Natural killer cell (primary cell): Measurements from ENCODE around the gene KCNMB2. TPM values are rescaled to one million over a fixed set of nuclear protein-coding genes. Genes with fewer than 3 reads are reported as not detected.

Source experiments
- ATAC-seq, 3 donors: fragments of 150-1000 bp in 2 of 3; fragments of 200-7000 bp in 1 of 3; cut with Tn5 transposase; 1 replicate in 1 of 3; 2 replicates in 2 of 3; pipeline ENCODE4 v1.10.0; 2021; ENCODE audit warnings: mild to moderate bottlenecking in 2 of 3, moderate library complexity in 2 of 3
- DNase-seq, 2 donors: peaks; one replicate each; pipeline versions ENCODE4 v3.0.0 to v3.0.0-alpha.2; 2013 to 2021; ENCODE audit warnings: mixed read lengths in 1 of 2
- H3K27ac ChIP-seq: one replicate; pipeline ENCODE4 v1.5.1; 2013; ENCODE audit warnings: mild to moderate bottlenecking, low read length
- H3K27me3 ChIP-seq: one replicate; pipeline ENCODE4 v1.6.1; 2013; ENCODE audit warnings: low read length; ENCODE audit not compliant: control insufficient read depth, insufficient read depth
- H3K36me3 ChIP-seq: one replicate; pipeline ENCODE4 v1.6.1; 2013; ENCODE audit warnings: low read length; ENCODE audit not compliant: control insufficient read depth, insufficient read depth
- H3K4me1 ChIP-seq: one replicate; pipeline ENCODE4 v1.6.1; 2013; ENCODE audit warnings: low read length; ENCODE audit not compliant: control insufficient read depth, insufficient read depth
- H3K4me3 ChIP-seq: one replicate; pipeline ENCODE4 v1.5.1; 2013; ENCODE audit warnings: low read length
- H3K9me3 ChIP-seq: one replicate; pipeline ENCODE4 v1.6.1; 2013; ENCODE audit warnings: low read length; ENCODE audit not compliant: control insufficient read depth, insufficient read depth
- H3K27ac Mint-ChIP-seq, 2 donors: one replicate each; pipeline ENCODE4 v1.8.0; 2022; ENCODE audit warnings: mild to moderate bottlenecking in 2 of 2, mixed read lengths in 2 of 2, moderate library complexity in 1 of 2
- H3K27me3 Mint-ChIP-seq, 2 donors: one replicate each; pipeline ENCODE4 v1.8.0; 2022; ENCODE audit warnings: low read depth in 2 of 2, mixed read lengths in 2 of 2
- H3K36me3 Mint-ChIP-seq: one replicate; pipeline ENCODE4 v1.8.0; 2022; ENCODE audit warnings: mixed read lengths
- H3K4me1 Mint-ChIP-seq, 2 donors: one replicate each; pipeline ENCODE4 v1.8.0; 2022; ENCODE audit warnings: mixed read lengths in 2 of 2
- H3K4me3 Mint-ChIP-seq: one replicate; pipeline ENCODE4 v1.8.0; 2022; ENCODE audit warnings: mild to moderate bottlenecking, moderate library complexity, mixed read lengths
- H3K9me3 Mint-ChIP-seq, 2 donors: one replicate each; pipeline ENCODE4 v1.8.0; 2022; ENCODE audit warnings: mixed read lengths in 2 of 2
- CTCF ChIP-seq: fragments of 200-600 bp; IDR thresholded peaks from one replicate; pipeline ENCODE4 v1.8.0; 2022; ENCODE audit warnings: antibody characterized with exemption
- WGBS: methylation state at CpG from one replicate; pipeline ENCODE4 v1.1.7; 2013; ENCODE audit warnings: missing lambda C conversion rate; ENCODE audit not compliant: insufficient coverage; 5-methylcytosine and 5-hydroxymethylcytosine counted together
- intact Hi-C: fragments of 100-400 bp; cut with micrococcal nuclease; formaldehyde crosslinking; loops from one replicate; pipeline ENCODE4 v1.14.2; 2022
- total RNA-seq, 4 donors: library from RNA; stranded (reverse); fragments of 120-200 nt in 1 of 4; gene quantifications; one replicate each; pipeline versions ENCODE4 v1.2.3 to v1.2.4, GENCODE V29; 2013 to 2022

KCNMB2 gene
- total RNA-seq, 3 donors from 2014 or later (not counting 1 experiment from before 2014, with no cell fraction given) = not detected

- H3K9me3 ChIP-seq = peaks cover 2% of the 10 kb centered on the region
- H3K4me1 Mint-ChIP-seq = no peaks in the 10 kb centered on the region
- no peak overlapping the region for H3K27ac Mint-ChIP-seq
- H3K27me3 ChIP-seq = no peaks in the 10 kb centered on the region
- DNase-seq (no peak), ATAC-seq (no peak)
- no peaks in the 10 kb centered on the region for H3K4me1 ChIP-seq
- H3K36me3 ChIP-seq = no peaks in the 10 kb centered on the region
- no peak overlapping the region for H3K27ac ChIP-seq
- no peaks in the 10 kb centered on the region for H3K27me3 Mint-ChIP-seq
- H3K4me3 ChIP-seq = no peak overlapping the region
- peaks cover 19% of the 10 kb centered on the region for H3K36me3 Mint-ChIP-seq
- intact Hi-C loops = no loop called here
- 83% methylated on average over 1 of the region's 1 CpG for WGBS
- no peak overlapping the region for H3K4me3 Mint-ChIP-seq
- peaks cover 19 to 27% of the 10 kb centered on the region in 2 donors for H3K9me3 Mint-ChIP-seq
- TF ChIP-seq CTCF = no peak
These were observed 344.0 kb downstream of the KCNMB2 start for GRCh38 chr3:178880274-178880673.
